ENCODE results near the gene CSRNP3.

Gene CSRNP3

DNA sequence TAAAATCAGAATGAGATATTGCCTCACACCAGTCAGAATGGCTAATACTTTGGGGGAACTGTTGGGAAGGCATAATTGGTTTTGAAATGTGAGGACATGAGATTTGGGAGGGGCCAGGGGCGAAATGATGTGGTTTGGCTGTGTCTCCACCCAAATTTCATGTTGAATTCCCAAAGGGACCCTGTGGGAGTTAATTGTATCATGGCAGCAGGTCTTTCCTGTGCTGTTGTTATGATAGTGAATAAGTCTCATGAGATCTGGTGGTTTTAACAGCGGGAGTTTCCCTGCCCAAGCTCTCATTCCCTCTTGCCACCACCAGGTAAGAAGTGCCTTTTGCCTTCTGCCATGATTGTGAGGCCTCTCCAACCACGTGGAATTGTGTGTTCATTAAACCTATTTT is 59.6 kb downstream of the CSRNP3 start:
- no peak overlapping the region for H3K27ac ChIP-seq (ENCODE audit: low read depth, low read length, poor library complexity, severe bottlenecking)
- H3K79me2 ChIP-seq (ENCODE audit: insufficient read depth, low read length) = no peaks in the 10 kb centered on the region
- no peak overlapping the region for H3K9ac ChIP-seq (ENCODE audit: low read length)
- H3K27me3 ChIP-seq (ENCODE audit: insufficient read depth, low read length) = no peaks in the 10 kb centered on the region
- no peaks in the 10 kb centered on the region for H4K20me1 ChIP-seq (ENCODE audit: insufficient read depth, low read length)
- no peak for TF ChIP-seq EZH2 (IDR thresholded peaks at IDR 0.05; ENCODE audit: borderline replicate concordance, low read length)
- TF ChIP-seq, protein P1, sequence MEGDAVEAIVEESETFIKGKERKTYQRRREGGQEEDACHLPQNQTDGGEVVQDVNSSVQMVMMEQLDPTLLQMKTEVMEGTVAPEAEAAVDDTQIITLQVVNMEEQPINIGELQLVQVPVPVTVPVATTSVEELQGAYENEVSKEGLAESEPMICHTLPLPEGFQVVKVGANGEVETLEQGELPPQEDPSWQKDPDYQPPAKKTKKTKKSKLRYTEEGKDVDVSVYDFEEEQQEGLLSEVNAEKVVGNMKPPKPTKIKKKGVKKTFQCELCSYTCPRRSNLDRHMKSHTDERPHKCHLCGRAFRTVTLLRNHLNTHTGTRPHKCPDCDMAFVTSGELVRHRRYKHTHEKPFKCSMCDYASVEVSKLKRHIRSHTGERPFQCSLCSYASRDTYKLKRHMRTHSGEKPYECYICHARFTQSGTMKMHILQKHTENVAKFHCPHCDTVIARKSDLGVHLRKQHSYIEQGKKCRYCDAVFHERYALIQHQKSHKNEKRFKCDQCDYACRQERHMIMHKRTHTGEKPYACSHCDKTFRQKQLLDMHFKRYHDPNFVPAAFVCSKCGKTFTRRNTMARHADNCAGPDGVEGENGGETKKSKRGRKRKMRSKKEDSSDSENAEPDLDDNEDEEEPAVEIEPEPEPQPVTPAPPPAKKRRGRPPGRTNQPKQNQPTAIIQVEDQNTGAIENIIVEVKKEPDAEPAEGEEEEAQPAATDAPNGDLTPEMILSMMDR (IDR thresholded peaks at IDR 0.05; ENCODE audit: low read length) = no peak
- no peaks in the 10 kb centered on the region for H3K9me2 ChIP-seq (ENCODE audit: low read depth, low read length)
- no peak overlapping the region for H2AFZ ChIP-seq (ENCODE audit: low read length)
- no peaks in the 10 kb centered on the region for H3K4me1 ChIP-seq (ENCODE audit: insufficient read depth, low read length, severe bottlenecking)
- H3K9me3 ChIP-seq (ENCODE audit: low read length) = no peaks in the 10 kb centered on the region
- no peaks in the 10 kb centered on the region for H3F3A ChIP-seq (ENCODE audit: insufficient read depth, low read length)
- no peaks in the 10 kb centered on the region for H3K36me3 ChIP-seq (ENCODE audit: insufficient read depth, low read length)
- H3K4me3 ChIP-seq (ENCODE audit: low read depth, low read length, poor library complexity, severe bottlenecking) = no peak overlapping the region
- H3K4me2 ChIP-seq (ENCODE audit: low read length) = no peak overlapping the region

DNA sequence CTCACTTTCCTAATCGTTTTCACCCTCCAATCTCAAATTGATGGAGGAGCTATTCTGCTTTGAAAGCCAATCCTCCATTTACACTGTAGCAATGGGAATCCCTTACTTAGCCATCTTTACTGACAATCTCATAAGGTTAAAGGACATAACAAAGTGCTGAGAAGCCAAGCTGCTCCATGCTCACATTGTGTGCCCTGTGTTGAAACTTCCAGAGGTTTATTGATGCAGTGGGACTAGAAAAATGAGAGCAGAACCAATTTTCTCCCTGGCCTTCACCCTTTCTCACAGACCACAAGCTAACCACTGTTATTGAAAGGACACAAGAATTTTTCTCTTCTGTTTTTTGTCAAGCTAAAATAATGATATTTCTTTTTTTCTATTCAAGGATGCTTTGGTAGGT is 63.8 kb downstream of the CSRNP3 start:
- Histone ChIP-seq H3K9ac (ENCODE audit: low read length) (no peak overlapping the region), H3K4me3 (ENCODE audit: low read depth, low read length, poor library complexity, severe bottlenecking) (no peak overlapping the region), H3K4me2 (ENCODE audit: low read length) (no peak overlapping the region), H3K4me1 (ENCODE audit: insufficient read depth, low read length, severe bottlenecking) (no peaks in the 10 kb centered on the region), H4K20me1 (ENCODE audit: insufficient read depth, low read length) (no peaks in the 10 kb centered on the region), H3K9me2 (ENCODE audit: low read depth, low read length) (no peaks in the 10 kb centered on the region), H3K9me3 (ENCODE audit: low read length) (no peaks in the 10 kb centered on the region), H3F3A (ENCODE audit: insufficient read depth, low read length) (no peaks in the 10 kb centered on the region), H3K27ac (ENCODE audit: low read depth, low read length, poor library complexity, severe bottlenecking) (no peak overlapping the region), H3K36me3 (ENCODE audit: insufficient read depth, low read length) (no peaks in the 10 kb centered on the region), H3K79me2 (ENCODE audit: insufficient read depth, low read length) (no peaks in the 10 kb centered on the region), H2AFZ (ENCODE audit: low read length) (no peak overlapping the region), H3K27me3 (ENCODE audit: insufficient read depth, low read length) (no peaks in the 10 kb centered on the region)
- TF ChIP-seq, protein P1 (IDR thresholded peaks at IDR 0.05; ENCODE audit: low read length) = no peak
- TF ChIP-seq EZH2 (IDR thresholded peaks at IDR 0.05; ENCODE audit: borderline replicate concordance, low read length) = no peak

DNA sequence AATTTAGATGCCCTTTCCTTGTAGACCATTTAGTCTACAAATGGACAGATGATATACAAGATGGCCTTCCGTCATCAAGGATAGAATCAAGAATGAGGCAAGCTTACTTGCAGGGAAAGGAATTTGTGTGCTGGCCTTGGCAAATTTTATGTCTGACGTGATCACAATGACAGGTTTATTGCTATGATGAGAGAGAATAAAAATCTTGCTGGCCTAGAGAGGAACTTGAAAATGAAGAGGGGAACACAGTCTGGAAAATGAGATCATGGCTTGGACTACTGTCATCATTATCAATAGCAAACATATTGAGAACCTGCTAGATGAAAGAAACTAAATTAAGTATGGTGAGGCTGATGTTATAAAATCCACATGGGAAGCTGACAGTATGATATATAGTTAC is 66.0 kb downstream of the CSRNP3 start:
- H3K9ac ChIP-seq (ENCODE audit: low read length) = no peak overlapping the region
- no peaks in the 10 kb centered on the region for H3K79me2 ChIP-seq (ENCODE audit: insufficient read depth, low read length)
- H3K4me3 ChIP-seq (ENCODE audit: low read depth, low read length, poor library complexity, severe bottlenecking) = no peak overlapping the region
- no peaks in the 10 kb centered on the region for H3K9me3 ChIP-seq (ENCODE audit: low read length)
- H3K4me2 ChIP-seq (ENCODE audit: low read length) = no peak overlapping the region
- H3K9me2 ChIP-seq (ENCODE audit: low read depth, low read length) = no peaks in the 10 kb centered on the region
- H3K36me3 ChIP-seq (ENCODE audit: insufficient read depth, low read length) = no peaks in the 10 kb centered on the region
- H3K27ac ChIP-seq (ENCODE audit: low read depth, low read length, poor library complexity, severe bottlenecking) = no peak overlapping the region
- no peaks in the 10 kb centered on the region for H3K4me1 ChIP-seq (ENCODE audit: insufficient read depth, low read length, severe bottlenecking)
- no peak overlapping the region for H2AFZ ChIP-seq (ENCODE audit: low read length)
- no peaks in the 10 kb centered on the region for H3F3A ChIP-seq (ENCODE audit: insufficient read depth, low read length)
- TF ChIP-seq EZH2 (IDR thresholded peaks at IDR 0.05; ENCODE audit: borderline replicate concordance, low read length) = no peak
- TF ChIP-seq, protein P1 (IDR thresholded peaks at IDR 0.05; ENCODE audit: low read length) = no peak
- no peaks in the 10 kb centered on the region for H3K27me3 ChIP-seq (ENCODE audit: insufficient read depth, low read length)
- H4K20me1 ChIP-seq (ENCODE audit: insufficient read depth, low read length) = no peaks in the 10 kb centered on the region

Data from OCI-LY1 (cell line).